IMR-90 (cell line): ENCODE data around the gene DPP6. TPM values are rescaled to one million over a fixed set of nuclear protein-coding genes. Genes with fewer than 3 reads are reported as not detected.

ENCODE experiments used
- ATAC-seq: fragments of 200-7000 bp; cut with Tn5 transposase; 2 replicates; pipeline ENCODE4 v1.9.1; 2020; ENCODE audit warnings: low read depth, mild to moderate bottlenecking, moderate library complexity
- BruUV-seq: library from RNA; stranded (reverse); fragments of 400-500 nt; replicated peaks from 2 replicates; lab custom pipeline; 2021; lab: Mats Ljungman, UMichigan
- CTCF ChIA-PET: fragments of 300-600 bp; formaldehyde crosslinking; extraction: SDS; loops from one replicate; lab custom pipeline; 2021; ENCODE audit warnings: antibody characterized with exemption; lab: Yijun Ruan, JAX
- POLR2A ChIA-PET: fragments of 300-600 bp; sonication (Branson Sonifier 250); formaldehyde crosslinking; loops from one replicate; lab custom pipeline; 2022; ENCODE audit warnings: antibody characterized with exemption; ENCODE audit not compliant: unreplicated experiment; lab: Charles Lee
- DNase-seq: peaks from one replicate; pipeline ENCODE4 v3.0.0; 2013
- H2AFZ ChIP-seq: replicated peaks from 2 replicates; pipeline ENCODE3; 2013; ENCODE audit warnings: low read length, mild to moderate bottlenecking; ENCODE audit not compliant: poor library complexity
- H2AK5ac ChIP-seq: 2 replicates; pipeline ENCODE4 v1.6.1; 2013; ENCODE audit warnings: low read depth, low read length, inconsistent platforms
- H2AK9ac ChIP-seq: replicated peaks from 2 replicates; pipeline ENCODE3; 2013; ENCODE audit warnings: mild to moderate bottlenecking, low read depth, low read length, moderate library complexity; ENCODE audit not compliant: poor library complexity
- H2BK120ac ChIP-seq: 2 replicates; pipeline ENCODE4 v1.6.1; 2013; ENCODE audit warnings: low read depth, low read length, inconsistent platforms
- H2BK15ac ChIP-seq: 3 replicates; pipeline ENCODE4 v1.6.1; 2013; ENCODE audit warnings: low read depth, low read length, inconsistent platforms
- H2BK20ac ChIP-seq: 2 replicates; pipeline ENCODE4 v1.6.1; 2013; ENCODE audit warnings: low read depth, mild to moderate bottlenecking, inconsistent platforms, low read length, moderate library complexity
- H2BK5ac ChIP-seq: 2 replicates; pipeline ENCODE4 v1.6.1; 2013; ENCODE audit warnings: mild to moderate bottlenecking, low read depth, low read length, inconsistent platforms; ENCODE audit not compliant: poor library complexity, severe bottlenecking
- H3K14ac ChIP-seq: replicated peaks from 2 replicates; pipeline ENCODE4 v1.6.1; 2013; ENCODE audit warnings: low read depth, low read length, inconsistent platforms
- H3K18ac ChIP-seq: 2 replicates; pipeline ENCODE4 v1.6.1; 2013; ENCODE audit warnings: low read depth, low read length, control low read depth
- H3K23ac ChIP-seq: 2 replicates; pipeline ENCODE4 v1.6.1; 2013; ENCODE audit warnings: low read depth, low read length, inconsistent platforms
- H3K27ac ChIP-seq: 2 replicates; pipeline ENCODE4 v1.5.1; 2013; ENCODE audit warnings: mild to moderate bottlenecking, control low read depth, low read length; ENCODE audit not compliant: insufficient read depth
- H3K27me3 ChIP-seq: 2 replicates; pipeline ENCODE4 v1.6.1; 2013; ENCODE audit warnings: low read length; ENCODE audit not compliant: control insufficient read depth, insufficient read depth
- H3K36me3 ChIP-seq: 2 replicates; pipeline ENCODE4 v1.6.1; 2013; ENCODE audit warnings: low read length, mixed read lengths; ENCODE audit not compliant: control insufficient read depth, insufficient read depth
- H3K4ac ChIP-seq: 2 replicates; pipeline ENCODE4 v1.6.1; 2013; ENCODE audit warnings: low read depth, low read length, inconsistent platforms
- H3K4me1 ChIP-seq: 2 replicates; pipeline ENCODE4 v1.6.1; 2013; ENCODE audit warnings: low read length, mixed read lengths; ENCODE audit not compliant: control insufficient read depth, insufficient read depth
- H3K4me2 ChIP-seq: 2 replicates; pipeline ENCODE4 v1.6.1; 2013; ENCODE audit warnings: low read depth, mild to moderate bottlenecking, control low read depth, low read length, moderate library complexity
- H3K4me3 ChIP-seq: 2 replicates; pipeline ENCODE4 v1.5.1; 2013; ENCODE audit warnings: low read depth, mild to moderate bottlenecking, control low read depth, low read length, moderate library complexity; ENCODE audit not compliant: insufficient read depth
- H3K56ac ChIP-seq: 2 replicates; pipeline ENCODE4 v1.6.1; 2013; ENCODE audit warnings: low read length, inconsistent platforms; ENCODE audit not compliant: insufficient read depth; ENCODE audit errors: extremely low read depth
- H3K79me1 ChIP-seq, 2 experiments: 2 replicates each; pipeline ENCODE4 v1.6.1; 2013; ENCODE audit warnings: low read length in 2 of 2, inconsistent platforms in 1 of 2, low read depth in 1 of 2
- H3K9ac ChIP-seq: 2 replicates; pipeline ENCODE4 v1.6.1; 2013; ENCODE audit warnings: low read depth, low read length, control low read depth
- H3K9me1 ChIP-seq: 2 replicates; pipeline ENCODE4 v1.6.1; 2013; ENCODE audit warnings: low read length, inconsistent platforms; ENCODE audit not compliant: insufficient read depth
- H3K9me3 ChIP-seq: 2 replicates; pipeline ENCODE4 v1.6.1; 2013; ENCODE audit warnings: low read length; ENCODE audit not compliant: control insufficient read depth, insufficient read depth
- H4K20me1 ChIP-seq: 2 replicates; pipeline ENCODE4 v1.6.1; 2013; ENCODE audit warnings: low read length, inconsistent platforms; ENCODE audit not compliant: insufficient read depth
- H4K5ac ChIP-seq: 2 replicates; pipeline ENCODE4 v1.6.1; 2013; ENCODE audit warnings: mild to moderate bottlenecking, low read depth, low read length, control low read depth
- H4K8ac ChIP-seq, 2 experiments: 2 replicates each; pipeline ENCODE4 v1.6.1; 2013; ENCODE audit warnings: low read depth in 2 of 2, low read length in 2 of 2, control low read depth in 1 of 2, inconsistent platforms in 1 of 2
- H4K91ac ChIP-seq: 2 replicates; pipeline ENCODE4 v1.6.1; 2013; ENCODE audit warnings: low read depth, low read length, inconsistent platforms; ENCODE audit not compliant: insufficient read depth
- MAFK ChIP-seq: IDR thresholded peaks from 2 replicates; pipeline ENCODE4 v1.6.1; 2012; ENCODE audit warnings: low read depth, low read length, improper control_type of control experiment
- dilution Hi-C: fragments of 300-500 bp; cut with HindIII; formaldehyde crosslinking; loops from one replicate; pipeline ENCODE4 v1.14.3; 2018; ENCODE audit warnings: low sequenced_read_pairs; ENCODE audit not compliant: unreplicated experiment
- in situ Hi-C: fragments of 300-500 bp; cut with MboI; formaldehyde crosslinking; loops from 3 replicates; pipeline ENCODE4 v1.14.3; 2019; ENCODE audit warnings: low sequenced_read_pairs, inconsistent platforms, mixed read lengths
- intact Hi-C: fragments of 100-400 bp; cut with micrococcal nuclease; formaldehyde crosslinking; loops from 2 replicates; pipeline ENCODE4 v1.10.0; 2022
- polyA plus RNA-seq, 3 experiments: library from polyadenylated mRNA; depleted of rRNA; stranded (reverse); fragments of >200 nt; gene quantifications; 2 replicates each; pipeline ENCODE4 v1.2.3, GENCODE V29; 2012; ENCODE audit warnings: low replicate concordance in 1 of 3
- total RNA-seq: library from RNA; depleted of rRNA; stranded (reverse); fragments of >200 nt; gene quantifications from 2 replicates; pipeline ENCODE4 v1.2.3, GENCODE V29; 2012
- TF ChIP-seq, protein P1 (sequence below): fragments of 150-350 bp; IDR thresholded peaks from 2 replicates; pipeline ENCODE4 v1.6.1; 2017; ENCODE audit warnings: mild to moderate bottlenecking, antibody characterized with exemption, low read length, low read depth
- TF ChIP-seq, protein P2 (sequence below): fragments of 150-350 bp; IDR thresholded peaks from 2 replicates; pipeline ENCODE4 v1.6.1; 2016; ENCODE audit warnings: low read depth, mild to moderate bottlenecking, low read length, moderate library complexity, borderline replicate concordance

The DPP6 gene
- total and polyA plus RNA-seq, 2 of the 4 experiments (the other 2 are of a cell fraction) = not detected

DNA sequence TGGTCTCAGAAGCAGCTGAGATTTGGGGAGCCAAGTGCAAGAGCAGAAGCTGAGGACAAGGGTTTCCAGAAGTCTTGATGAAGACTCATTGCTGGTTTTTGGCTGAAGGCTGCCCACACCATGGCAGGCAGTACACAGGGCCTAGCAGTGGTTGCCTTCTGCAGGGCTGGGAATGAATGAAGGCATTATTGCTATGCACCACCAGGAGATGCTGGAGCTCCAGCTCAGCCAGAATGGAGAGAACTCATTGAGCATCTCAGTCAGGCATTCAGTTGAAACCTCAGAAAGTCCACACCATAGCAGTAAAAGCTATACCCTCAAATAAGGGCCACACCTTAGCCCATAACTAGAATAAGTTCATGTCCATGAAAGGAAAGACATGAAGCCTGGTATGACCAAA, 190.5 kb downstream of the DPP6 start:
- Histone ChIP-seq H2AK9ac (no peak overlapping the region), H3K18ac (no peak overlapping the region), H3K4ac (no peak overlapping the region), H3K9me1 (no peaks in the 10 kb centered on the region), H3K9ac (no peak overlapping the region), H3K36me3 (no peaks in the 10 kb centered on the region), H3K4me1 (no peaks in the 10 kb centered on the region), H3K14ac (no peak overlapping the region), H2BK120ac (no peak overlapping the region), H2AK5ac (no peak overlapping the region), H4K91ac (no peak overlapping the region), H3K27me3 (no peaks in the 10 kb centered on the region), H3K79me1 (no peaks in the 10 kb centered on the region), H3K23ac (no peak overlapping the region), H4K5ac (no peak overlapping the region), H4K20me1 (no peaks in the 10 kb centered on the region), H3K27ac (no peak overlapping the region), H3K9me3 (peaks cover 11% of the 10 kb centered on the region), H2BK15ac (no peak overlapping the region), H3K56ac (no peak overlapping the region), H4K8ac (no peak overlapping the region), H2BK5ac (no peak overlapping the region), H2AFZ (no peak overlapping the region), H3K4me2 (no peak overlapping the region), H3K4me3 (no peak overlapping the region), H2BK20ac (no peak overlapping the region)
- in situ Hi-C loops (no loop called here), intact Hi-C loops (no loop called here), dilution Hi-C loops (no loop called here)
- BruUV-seq = no TSS peak
- ChIA-PET POLR2A (no interaction called here), CTCF (no interaction called here)
- ATAC-seq (no peak), DNase-seq (no peak)
- TF ChIP-seq, protein P1, sequence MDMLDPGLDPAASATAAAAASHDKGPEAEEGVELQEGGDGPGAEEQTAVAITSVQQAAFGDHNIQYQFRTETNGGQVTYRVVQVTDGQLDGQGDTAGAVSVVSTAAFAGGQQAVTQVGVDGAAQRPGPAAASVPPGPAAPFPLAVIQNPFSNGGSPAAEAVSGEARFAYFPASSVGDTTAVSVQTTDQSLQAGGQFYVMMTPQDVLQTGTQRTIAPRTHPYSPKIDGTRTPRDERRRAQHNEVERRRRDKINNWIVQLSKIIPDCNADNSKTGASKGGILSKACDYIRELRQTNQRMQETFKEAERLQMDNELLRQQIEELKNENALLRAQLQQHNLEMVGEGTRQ = no peak
- no peak for TF ChIP-seq MAFK
- TF ChIP-seq, protein P2, sequence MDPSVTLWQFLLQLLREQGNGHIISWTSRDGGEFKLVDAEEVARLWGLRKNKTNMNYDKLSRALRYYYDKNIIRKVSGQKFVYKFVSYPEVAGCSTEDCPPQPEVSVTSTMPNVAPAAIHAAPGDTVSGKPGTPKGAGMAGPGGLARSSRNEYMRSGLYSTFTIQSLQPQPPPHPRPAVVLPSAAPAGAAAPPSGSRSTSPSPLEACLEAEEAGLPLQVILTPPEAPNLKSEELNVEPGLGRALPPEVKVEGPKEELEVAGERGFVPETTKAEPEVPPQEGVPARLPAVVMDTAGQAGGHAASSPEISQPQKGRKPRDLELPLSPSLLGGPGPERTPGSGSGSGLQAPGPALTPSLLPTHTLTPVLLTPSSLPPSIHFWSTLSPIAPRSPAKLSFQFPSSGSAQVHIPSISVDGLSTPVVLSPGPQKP = no peak
